GM19193 (cell line): ENCODE data around the gene ARHGAP8.

Experiments
- POLR2A ChIP-seq: IDR thresholded peaks from 4 replicates; pipeline ENCODE4 v1.6.1; 2011; ENCODE audit not compliant: insufficient read depth, insufficient read length; ENCODE audit errors: extremely low read depth

ARHGAP8 gene

DNA sequence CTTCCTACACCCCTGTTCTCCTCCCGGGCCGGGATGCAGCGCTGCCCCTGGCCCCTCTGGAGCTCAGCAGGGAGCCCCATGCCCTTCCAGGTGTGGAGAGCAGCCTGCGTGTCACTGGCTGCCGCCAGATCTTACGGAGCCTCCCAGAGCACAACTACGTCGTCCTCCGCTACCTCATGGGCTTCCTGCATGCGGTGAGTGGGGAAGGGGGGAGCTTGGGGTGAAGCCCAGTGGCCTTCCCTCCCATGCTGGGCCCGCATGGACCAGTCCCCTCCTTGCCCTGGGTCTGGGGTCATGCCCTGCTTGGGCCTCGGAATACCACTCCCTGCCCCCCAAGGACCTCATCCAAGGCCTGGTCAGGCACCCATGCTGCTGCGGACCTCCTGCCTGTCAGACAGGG lies 107.3 kb downstream of the ARHGAP8 start:
- TF ChIP-seq POLR2A = no peak

- no peak for TF ChIP-seq POLR2A
These were observed 107.9 kb downstream of the ARHGAP8 start for GRCh38 chr22:44860311-44860710.

DNA sequence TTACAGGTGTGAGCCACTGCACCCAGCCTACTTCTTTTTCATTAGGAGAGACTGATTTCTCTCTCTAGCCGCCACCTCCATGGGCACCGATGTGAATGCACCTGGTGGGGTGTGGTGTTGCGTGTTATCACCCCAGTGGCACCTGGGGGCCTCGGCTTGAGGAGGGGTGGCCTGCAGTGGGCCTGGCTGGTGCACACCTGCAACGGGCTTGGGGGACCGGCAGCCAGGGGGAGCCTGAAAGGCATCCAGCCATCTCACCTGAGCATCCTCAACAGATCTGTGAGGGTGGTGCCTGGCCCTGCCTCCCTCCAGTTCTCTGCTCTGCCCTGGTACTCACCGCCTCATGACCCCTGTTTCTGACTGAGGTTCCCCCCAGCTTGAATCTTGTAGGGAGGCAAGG lies 108.9 kb downstream of the ARHGAP8 start:
- TF ChIP-seq POLR2A = no peak

DNA sequence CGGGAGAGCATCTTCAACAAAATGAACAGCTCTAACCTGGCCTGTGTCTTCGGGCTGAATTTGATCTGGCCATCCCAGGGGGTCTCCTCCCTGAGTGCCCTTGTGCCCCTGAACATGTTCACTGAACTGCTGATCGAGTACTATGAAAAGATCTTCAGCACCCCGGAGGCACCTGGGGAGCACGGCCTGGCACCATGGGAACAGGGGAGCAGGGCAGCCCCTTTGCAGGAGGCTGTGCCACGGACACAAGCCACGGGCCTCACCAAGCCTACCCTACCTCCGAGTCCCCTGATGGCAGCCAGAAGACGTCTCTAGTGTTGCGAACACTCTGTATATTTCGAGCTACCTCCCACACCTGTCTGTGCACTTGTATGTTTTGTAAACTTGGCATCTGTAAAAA lies 109.9 kb downstream of the ARHGAP8 start:
- no peak for TF ChIP-seq POLR2A

DNA sequence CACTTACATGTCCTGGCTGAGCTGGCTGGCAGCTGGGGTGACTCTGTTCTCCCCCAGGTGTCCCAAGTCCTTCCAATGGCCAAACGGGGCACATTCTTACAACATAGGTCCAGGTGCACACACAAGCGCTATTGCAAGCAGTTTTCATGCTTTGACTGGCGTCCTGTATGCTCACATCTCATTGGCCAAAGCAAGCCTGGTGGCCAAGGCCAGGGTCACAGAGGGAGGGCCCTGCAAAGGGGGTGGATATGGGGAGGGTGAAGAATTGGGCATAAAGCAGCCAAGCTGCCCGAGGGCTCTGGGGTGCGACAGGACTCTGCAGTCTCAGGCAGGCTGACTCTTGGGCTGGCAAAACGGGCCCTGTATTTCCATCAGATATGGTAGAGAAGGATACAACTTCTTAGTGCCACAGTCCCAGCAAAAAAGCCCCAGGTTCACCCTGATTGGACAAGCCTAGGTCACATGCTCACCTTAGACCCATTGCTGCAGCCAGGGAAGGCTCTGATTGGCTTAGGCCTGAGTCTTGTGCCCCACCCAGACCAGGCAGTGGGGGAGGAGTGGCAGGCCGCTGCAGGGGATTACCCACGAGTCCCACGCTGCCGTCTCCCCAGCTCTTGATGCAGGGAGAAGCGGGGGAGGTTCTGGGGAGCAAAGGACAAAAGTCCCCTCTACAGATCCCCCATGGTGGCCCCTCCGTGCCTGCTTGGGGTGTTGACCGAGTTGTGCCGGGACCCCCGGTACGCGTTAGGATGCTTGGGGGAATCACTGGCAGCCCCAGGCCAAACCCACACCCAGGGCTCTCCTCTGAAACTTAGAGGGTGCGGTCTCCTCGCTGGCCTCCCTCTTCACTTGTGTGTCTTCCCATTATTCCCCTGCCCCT lies 110.8 kb downstream of the ARHGAP8 start:
- no peak for TF ChIP-seq POLR2A

GRCh38 chr22:44865193-44866057 lies 113.0 kb downstream of the ARHGAP8 start:
- TF ChIP-seq POLR2A = no peak

DNA sequence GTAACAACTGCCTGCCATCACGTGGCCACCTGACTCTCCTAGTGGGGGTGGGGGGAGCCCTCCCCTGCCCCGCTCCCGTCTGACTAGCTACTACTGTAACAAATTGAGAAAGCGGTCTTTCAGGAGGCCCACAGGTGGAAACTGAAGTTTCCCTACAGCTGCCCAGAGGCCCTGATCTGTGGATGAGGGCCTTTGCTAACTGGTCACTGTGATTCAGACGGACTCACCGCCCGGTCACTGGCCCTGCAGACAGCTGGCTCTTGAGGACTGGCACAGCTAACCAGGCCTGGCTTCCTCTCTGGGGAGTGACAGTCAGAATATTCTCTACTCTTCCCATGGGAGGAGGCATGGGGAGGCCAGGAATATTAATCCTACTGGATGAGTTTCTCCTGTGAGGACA lies 116.8 kb downstream of the ARHGAP8 start:
- TF ChIP-seq POLR2A = no peak

GRCh38 chr22:44870021-44870420 lies 117.6 kb downstream of the ARHGAP8 start:
- no peak for TF ChIP-seq POLR2A

GRCh38 chr22:44871782-44872181 lies 119.4 kb downstream of the ARHGAP8 start:
- no peak for TF ChIP-seq POLR2A

- no peak for TF ChIP-seq POLR2A
These were observed 124.5 kb downstream of the ARHGAP8 start for GRCh38 chr22:44876921-44877320.

DNA sequence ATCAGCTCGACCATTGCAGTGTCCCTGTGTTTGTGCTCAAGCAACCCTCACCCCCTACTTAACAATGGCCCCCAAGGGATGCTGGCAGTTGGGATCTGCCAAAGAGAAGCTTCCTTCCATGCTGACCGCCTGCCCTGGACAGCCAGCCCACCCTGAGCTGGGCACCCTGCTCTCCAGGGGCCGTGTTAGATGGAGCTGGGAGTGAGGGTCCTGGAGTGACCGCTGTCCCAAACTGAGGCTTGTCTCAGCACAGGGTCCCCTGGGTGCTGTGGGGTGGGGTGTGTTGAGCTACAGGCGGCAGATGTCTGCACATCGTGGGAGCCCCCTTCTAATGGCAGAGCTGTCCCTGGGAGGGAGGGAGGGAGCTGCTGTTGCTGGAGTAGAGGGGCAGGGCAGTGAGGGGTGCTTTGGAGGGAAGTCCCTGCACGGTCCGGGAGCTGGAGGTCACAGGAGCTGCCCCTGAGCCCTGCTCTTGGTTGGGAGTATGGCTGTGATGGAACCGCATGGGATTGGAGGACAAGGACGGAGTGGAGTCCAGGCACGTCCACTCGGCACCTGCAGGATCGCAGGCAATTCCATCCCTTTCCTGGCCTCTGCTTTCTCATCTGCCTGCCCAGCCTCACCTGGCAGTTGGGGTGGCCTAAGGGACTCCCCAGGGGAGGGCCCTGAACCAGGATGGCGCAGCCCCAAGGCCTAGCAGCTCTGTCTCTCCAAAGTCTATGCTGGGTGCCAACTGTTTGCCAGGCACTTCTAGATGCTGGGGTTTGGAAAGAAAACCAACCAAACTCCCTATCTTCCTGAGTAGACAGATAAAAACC lies 126.3 kb downstream of the ARHGAP8 start:
- TF ChIP-seq POLR2A = no peak

DNA sequence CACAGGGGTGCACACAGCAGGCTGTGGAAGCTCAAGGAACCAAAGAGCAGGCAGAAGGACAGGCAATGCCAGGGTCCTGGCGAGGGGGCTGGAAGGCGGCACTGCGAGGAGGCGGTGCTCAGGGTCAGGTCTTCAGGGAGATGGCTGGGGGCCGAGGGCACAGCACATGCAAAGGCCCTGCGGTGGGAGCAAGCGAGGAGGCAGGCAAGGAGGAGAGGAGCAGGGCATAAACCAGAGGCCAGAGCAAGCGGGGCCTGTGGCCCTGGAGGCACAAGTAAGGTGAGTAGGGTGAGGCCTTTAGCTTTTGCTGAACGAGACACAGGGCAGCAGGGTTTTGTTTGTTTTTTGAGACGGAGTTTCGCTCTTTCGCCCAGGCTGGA lies 126.9 kb downstream of the ARHGAP8 start:
- TF ChIP-seq POLR2A = no peak

- no peak for TF ChIP-seq POLR2A
These were observed 128.4 kb downstream of the ARHGAP8 start for GRCh38 chr22:44880610-44881290.

DNA sequence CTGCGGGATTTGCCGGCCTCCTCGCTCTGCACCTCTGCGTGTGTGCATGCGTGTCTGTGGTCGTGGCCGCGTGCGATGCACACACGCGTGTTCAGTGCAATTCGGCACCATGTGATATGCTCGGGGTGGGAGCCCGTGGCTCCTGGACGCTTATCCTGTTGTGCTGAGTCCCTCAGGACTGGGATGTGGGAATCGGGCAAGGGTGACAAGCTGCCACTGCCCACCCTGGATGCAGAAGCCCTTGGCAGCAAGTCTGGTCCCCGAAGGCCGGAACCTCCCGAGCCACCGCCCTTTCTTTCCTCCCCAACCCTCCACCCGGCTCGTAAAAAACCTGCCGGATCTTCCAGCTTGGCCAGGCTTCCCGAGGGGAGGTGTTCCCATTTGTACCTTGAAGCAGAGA lies 129.2 kb downstream of the ARHGAP8 start:
- no peak for TF ChIP-seq POLR2A
